ENCODE data around the gene WDR27.
"Not testable (repeated sequence)": the region's sequence is repeated elsewhere in the genome, so short reads cannot be mapped to it uniquely, and the experiment has no call there.

Gene WDR27

DNA sequence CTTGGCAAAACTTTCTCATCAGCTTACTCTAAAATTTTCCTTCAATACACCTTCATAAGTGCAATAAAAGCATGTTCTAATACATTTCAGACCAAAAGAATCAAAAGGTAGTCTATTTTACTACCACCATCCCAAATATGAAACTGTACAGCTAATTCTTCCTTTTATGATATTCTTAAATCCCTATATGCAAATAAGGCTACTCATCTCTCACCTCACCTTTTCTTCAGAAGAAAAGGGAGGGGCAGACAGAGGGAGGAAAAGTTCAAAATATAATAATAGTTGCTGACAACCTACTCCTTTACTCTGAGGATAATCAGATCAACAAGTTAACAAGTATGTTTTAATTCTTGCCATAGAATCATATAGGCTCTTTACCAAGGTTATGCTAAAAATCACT, 7.5 kb upstream of the WDR27 start:
- DNase-seq, result no peak

- no peak for DNase-seq
These were observed 5.9 kb upstream of the WDR27 start for GRCh38 chr6:169707772-169708171.

- no peak for DNase-seq
These were observed 1.0 kb upstream of the WDR27 start for GRCh38 chr6:169702840-169703246.

GRCh38 chr6:169701311-169701953, 397 bp downstream of the WDR27 start:
- DNase-seq, result no peak

- no peak for DNase-seq
These were observed 1.5 kb downstream of the WDR27 start for GRCh38 chr6:169700296-169700695.

DNA sequence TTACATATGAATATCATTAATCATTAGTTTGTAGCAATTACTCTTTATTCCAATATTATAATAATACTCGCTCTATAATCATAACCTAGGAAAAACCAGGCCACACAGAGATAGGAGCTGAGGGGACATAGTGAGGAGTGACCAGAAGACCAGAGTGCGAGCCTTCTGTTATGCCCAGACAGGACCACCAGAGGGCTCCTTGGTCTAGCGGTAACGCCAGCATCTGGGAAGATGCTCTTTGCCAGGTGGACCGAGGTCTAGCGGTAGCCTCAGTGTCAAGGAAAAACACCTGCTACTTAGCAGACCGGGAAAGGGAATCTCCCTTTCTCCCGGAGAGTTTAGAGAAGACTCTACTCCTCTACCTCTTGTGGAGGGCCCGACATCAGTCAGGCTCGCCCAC, 4.7 kb downstream of the WDR27 start:
- not testable (repeated sequence) for DNase-seq

- DNase-seq, result no peak
These were observed 6.7 kb downstream of the WDR27 start for GRCh38 chr6:169695131-169695530.

- DNase-seq, result no peak
These were observed 9.3 kb downstream of the WDR27 start for GRCh38 chr6:169692516-169692915.

GRCh38 chr6:169691260-169691659, 10.6 kb downstream of the WDR27 start:
- DNase-seq, result no peak

DNA sequence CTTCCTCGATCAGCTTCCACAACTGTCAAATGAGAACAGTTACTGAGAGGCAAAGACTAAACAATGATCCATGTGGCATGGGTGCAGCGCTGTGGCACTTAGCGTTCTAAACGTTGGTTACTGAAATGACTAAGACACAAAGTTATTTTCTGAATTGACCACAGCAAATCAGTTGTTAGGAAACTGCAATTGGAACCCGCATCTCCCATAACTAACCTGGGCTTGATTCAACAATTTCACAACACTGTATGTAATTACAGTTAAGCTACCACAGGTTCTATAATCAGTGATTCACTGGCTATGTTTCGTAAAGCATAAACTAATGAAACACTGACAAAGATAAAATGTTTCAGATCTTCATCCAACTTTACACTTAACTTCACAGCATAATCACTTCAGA, 12.5 kb downstream of the WDR27 start:
- DNase-seq, result no peak

DNA sequence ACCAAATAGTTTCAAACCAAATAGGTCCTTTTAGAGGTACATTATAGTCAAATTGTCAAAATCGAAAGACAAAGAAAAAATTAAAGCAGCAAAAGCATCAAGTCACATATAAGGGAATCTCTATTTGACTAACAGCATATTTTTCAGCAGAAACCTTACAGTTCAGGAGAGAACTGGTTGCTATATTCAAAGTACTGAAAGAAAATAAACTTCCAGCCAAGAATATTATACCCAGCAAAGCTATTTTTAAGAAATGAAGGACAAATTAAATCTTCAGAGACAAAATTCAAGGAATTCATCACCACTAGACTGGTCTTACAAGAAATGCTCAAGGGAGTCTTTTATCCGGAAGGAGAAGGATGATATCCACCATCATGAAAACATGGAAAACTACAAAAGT, 16.0 kb downstream of the WDR27 start:
- no peak for DNase-seq

DNA sequence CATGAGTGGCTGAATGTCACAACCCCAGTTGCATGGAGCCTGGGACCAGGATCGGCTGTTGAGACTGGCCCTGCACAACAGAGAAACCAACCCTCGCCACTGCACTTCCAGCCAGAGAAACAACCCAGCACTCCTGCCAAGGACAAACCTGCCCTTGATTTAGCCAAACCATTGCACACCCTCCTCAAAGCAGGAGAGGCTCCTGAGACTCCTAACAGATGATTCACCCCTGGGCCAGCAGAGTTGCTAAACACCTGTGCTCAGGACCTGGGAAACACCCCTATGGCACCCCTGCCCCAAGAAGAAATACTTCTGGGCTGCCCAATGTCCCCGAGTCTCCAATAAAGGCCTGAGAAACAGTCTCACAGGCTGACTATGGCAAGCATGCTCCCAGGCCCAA, 17.8 kb downstream of the WDR27 start:
- DNase-seq, result no peak

- DNase-seq, result no peak
These were observed 23.5 kb downstream of the WDR27 start for GRCh38 chr6:169678342-169678741.

DNA sequence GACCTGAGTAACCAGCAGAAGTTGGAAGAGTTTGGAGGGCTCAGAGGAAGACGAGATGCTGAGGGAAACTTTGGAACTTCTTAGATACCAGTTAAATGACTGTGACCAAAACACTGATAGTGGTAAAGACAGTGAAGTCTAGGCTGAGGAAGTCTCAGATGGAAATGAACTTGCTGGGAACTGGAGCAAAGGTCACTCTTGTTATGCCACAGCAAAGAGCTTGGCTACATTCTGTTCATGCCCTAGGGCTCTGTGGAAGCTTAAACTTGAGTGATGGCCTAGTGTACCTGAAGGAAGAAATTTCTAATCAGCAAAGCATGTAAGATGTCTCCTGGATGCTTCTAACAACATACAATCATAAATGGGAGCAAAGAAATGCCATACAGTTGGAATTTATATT, 24.7 kb downstream of the WDR27 start:
- no peak for DNase-seq

GRCh38 chr6:169675011-169675410, 26.8 kb downstream of the WDR27 start:
- DNase-seq, result no peak

GRCh38 chr6:169671563-169671962, 30.3 kb downstream of the WDR27 start:
- no peak for DNase-seq

- no peak for DNase-seq
These were observed 31.9 kb downstream of the WDR27 start for GRCh38 chr6:169669889-169670288.

DNA sequence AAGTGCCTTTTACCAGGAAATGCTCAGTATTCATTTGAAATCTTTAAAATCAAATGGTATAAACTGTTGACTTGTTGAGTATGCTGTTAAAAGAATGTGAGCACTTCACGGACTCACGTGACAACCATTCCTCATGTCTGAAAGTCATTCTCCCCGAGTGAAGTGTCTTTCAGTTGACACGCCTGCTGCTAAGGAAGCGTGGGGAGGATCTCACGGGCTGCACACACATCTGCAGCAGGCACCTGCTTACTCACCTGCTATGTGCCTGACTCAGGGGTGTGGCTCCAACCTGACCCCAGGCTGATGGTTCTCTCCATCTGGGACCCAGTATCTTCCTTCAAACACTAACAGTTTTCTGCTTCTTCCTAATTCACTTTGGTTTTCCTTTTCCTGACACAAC, 32.7 kb downstream of the WDR27 start:
- no peak for DNase-seq

DNA sequence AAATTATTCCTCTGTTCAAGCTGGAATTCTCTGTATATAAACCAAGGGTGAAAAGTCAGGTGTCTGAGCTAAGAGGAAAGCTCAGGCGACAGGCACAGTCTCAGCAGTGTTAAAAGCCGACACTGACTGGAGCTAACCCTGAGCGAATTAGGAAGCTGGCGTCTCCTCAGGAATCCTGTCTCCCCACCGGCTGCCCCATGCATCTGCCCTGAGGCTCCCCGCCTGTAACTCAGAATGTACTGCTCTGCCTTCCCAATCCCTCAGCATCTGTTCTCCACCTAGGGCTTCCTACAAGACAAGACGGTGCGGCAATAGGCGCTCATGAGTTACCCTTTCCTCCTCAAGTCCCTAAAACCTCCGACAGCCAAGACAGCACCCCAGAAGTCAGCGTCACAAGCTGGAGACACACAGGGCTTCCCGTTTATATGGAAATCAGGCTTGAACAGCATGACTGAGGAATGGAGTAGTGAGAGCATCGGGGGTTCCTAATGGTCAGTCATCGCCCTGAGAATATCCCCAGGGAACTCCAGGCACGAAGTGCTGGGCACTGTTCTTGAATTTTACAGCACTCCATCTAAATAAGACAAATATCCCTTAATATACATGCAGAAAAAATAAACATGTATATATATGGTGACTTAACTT, 33.5 kb downstream of the WDR27 start:
- DNase-seq, result no peak

- no peak for DNase-seq
These were observed 34.1 kb downstream of the WDR27 start for GRCh38 chr6:169667716-169668115.

- DNase-seq, result no peak
These were observed 35.4 kb downstream of the WDR27 start for GRCh38 chr6:169666441-169666840.

DNA sequence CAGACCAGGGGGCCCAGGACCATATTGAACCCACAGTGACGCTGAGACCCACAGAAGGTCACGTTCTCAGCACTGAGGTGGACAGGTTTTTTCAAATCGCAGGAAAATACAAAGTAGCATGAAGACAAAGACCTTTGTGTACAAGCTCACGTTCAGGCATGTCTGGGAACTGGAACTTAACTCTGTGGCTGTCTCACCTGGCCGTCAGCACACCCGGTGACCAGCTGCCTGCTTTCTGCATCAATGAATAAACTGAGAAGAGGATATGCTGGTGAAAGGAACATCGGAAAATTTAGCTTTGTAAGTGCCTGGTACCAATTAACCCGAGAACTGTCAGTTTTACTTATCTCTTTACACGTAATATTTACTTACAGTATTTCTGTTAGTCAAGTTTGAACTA, 36.5 kb downstream of the WDR27 start:
- DNase-seq, result no peak

- DNase-seq, result no peak
These were observed 37.6 kb downstream of the WDR27 start for GRCh38 chr6:169664227-169664626.

GRCh38 chr6:169663468-169663867, 38.4 kb downstream of the WDR27 start:
- DNase-seq, result no peak

GRCh38 chr6:169661391-169661756, 40.5 kb downstream of the WDR27 start:
- no peak for DNase-seq

Data from RPMI8226 (cell line).